Left hindlimb (tissue), 1 donor: ENCODE data around the gene METTL21C.

Source experiments
- DNase-seq: peaks from one replicate; pipeline ENCODE4 v3.0.0-alpha.2; 2018

The METTL21C gene

DNA sequence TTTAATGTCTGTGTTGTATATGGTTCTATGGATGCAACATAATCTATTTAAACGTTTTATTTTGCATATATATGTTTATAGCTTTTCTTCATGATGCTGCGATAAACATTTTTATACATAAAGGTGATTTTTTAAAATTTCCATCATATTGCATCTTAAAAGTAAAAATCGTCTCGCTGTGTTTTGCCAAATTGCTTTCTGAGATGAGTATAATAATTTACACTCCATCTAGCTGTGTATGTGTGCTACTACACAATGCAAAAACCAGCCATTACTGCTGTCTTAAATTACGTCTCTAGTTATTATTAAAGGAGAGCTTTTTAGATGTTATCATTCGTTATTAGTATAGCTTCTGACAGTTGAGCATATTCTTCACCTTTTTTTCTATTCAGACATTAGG is 37.2 kb downstream of the METTL21C start:
- DNase-seq = no peak

DNA sequence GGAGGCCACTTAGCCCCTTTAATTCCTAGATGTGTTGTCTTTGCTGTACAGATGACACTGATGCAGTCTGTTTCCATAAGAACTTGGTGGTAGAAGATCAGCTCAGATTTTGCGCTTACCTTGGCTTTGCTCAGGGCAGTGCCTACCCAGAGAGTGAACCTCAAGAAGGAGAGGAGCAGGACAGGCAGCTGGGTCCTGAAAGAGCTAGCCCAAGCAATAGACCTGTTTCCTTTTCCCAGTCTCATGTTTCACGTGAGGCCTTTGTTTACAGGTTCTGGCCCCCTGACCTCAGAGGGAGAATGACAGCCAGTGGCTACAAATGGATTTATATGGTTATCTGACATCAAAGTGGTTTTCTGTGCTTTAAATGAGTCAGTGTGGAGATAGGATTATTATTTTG is 40.1 kb downstream of the METTL21C start:
- no peak for DNase-seq

DNA sequence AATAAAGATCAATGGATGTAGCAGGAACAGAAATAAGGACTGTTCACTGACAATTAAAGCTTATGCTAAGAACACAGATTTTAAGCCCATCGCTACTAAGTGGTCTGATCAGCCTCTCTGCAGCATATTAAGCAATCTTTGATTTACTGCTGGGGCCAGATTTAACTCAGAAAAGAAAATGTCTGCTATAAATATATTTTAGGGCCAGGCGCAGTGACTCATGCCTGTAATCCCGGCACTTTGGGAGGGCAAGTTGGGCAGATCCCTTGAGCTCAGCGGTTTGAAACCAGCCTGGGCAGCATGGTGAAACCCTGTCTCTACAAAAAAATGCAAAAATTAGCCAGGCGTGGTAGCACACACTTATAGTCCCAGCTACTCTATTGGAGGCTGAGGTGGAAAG is 43.0 kb downstream of the METTL21C start:
- DNase-seq = no peak

DNA sequence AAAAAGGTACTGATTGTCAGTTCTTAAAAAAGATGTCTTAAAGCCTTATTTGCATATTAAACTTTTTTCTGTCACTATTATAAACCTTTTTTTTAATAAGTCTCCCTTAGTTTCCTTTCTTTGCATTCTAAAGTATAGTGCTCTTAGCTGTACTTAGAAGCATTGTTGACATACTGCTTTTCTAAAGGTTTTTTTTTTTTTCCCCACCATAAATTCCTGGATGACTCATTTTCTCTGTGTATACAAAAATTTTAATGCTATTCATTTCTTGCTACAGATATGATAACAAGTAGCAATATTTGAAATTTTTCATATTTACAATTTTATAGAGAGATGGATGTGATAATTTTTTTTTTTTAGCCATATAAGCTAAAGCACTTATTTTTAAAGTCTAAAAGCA is 43.5 kb downstream of the METTL21C start:
- no peak for DNase-seq

DNA sequence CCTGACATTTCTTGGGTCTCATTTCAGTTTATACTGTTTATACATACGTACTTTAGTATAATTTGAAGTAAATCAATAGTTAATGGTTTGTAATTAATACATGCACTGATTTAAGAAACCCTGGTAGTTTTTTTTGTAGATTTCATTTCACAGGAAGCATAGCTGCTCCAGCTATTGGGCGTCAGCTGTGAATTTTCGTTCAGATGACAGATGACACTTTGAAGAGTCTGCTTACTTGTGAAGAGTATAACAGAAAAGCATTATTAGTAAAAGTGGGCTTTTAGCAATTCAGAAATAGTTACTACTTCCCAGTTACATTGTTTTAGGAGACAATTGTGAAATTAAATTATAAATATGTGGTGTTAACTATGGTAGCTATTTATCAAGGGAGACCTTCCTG is 44.4 kb downstream of the METTL21C start:
- no peak for DNase-seq

DNA sequence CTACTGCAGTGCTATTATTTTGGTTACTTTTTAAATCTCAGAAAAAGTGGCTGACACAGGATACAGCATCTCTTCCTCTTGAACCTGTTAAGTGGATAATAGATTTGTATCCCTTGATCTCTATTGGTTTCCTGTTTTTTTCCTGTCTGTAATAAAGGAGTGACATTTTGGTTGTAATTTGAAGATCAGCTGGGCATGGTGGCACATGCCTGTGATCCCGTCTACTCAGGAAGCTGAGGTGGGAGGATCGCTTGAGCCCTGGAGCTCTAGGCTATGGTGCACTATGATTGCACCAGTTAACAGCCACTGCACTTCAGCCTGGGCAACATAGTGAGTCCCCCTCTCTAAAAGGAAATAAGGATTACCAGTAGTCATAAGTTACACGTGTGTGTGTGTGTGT is 46.8 kb downstream of the METTL21C start:
- no peak for DNase-seq

DNA sequence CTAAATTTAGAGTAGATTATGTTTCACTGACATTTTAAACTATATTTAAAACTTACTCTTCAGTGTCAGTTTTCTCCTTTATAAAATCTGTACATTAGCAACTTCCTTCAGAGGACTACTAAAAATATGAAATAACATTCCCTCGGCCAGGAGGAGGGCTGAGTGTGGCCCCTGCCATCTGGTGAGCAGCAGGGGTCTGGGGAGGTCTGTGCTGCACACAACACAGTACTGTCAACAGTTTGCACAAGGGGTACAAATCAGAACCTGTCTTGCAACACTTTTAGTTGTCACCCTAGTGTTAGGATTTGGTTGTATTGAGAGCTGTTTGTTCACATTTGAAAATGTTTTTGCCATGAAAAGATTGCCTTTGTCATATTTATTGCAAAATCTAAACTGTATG is 49.1 kb downstream of the METTL21C start:
- no peak for DNase-seq

DNA sequence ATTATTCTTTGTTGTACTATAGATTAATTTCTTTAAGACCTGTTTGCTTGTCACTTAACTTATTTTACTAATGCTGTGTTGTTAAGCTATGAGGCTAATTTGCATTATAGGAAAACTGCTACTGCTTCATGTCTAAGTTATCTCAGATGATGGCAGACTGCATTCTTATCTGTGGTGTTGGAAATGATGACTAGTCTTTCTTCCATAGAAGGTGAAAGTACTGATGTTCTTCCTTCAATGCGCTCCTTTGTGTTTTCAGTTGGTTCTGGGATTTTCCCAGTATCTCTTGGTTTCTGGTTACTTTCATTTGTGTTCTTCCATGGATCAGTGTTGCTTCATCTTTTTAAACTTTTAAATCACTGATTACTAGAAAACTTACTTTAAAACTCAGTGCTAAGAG is 51.2 kb downstream of the METTL21C start:
- DNase-seq = no peak

DNA sequence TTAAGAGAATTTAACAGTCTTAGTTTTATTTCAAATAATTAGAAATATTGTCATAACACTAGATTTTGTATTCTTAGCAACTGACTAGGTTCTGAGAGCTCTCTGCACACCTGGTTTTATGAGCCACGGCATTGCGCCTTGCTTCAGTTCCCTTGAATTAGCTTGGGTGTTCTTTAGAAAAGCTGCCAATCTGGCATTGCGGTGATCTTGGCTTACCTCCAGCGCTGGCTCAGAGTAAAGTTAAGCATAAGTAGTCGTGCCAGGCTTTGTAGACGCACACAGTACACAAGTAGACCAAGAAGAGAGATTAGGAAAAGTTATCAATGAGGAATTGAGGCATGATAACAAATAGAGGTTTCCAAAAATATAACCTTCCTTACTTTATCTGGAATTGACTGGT is 52.4 kb downstream of the METTL21C start:
- no peak for DNase-seq

DNA sequence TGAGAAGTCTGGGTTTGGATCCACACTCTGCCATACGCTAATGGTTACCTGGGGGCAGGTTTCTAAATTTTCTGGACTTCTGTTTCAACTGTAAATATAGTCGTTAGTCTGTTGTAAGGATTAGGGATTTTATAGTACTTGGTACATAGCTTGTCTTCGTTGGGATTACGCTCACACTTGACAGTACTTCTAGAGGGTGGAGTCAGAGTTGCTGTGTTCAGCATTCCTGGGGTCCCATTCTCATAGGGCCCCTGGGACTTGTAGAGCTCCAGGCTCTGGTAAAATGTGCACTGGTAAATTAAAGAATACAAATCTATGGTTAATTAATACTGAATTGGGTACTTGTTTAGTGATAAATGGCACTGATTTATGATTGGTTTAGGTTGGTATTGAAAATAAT is 52.8 kb downstream of the METTL21C start:
- no peak for DNase-seq

DNA sequence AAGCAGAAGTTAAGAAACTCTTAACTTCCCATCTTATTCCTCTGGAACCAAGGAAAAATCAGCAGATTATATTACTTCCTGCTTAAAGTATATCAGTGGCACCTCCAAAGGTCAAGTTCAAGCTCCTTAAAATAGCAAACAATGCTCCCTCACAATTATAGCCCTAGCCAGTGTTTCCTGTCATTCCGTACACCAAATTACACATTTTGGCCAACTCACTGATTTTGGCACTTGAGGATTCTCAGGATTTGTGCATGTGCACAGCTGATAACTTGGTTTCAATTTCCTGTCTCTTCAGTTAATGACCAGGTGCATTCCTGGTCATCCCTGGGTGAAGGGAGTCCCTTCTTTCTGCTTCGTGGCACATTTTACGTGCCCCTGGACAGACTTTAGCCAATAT is 56.1 kb downstream of the METTL21C start:
- DNase-seq = no peak
